Neural progenitor cell (in vitro differentiated cells): ENCODE results near the gene NNMT. TPM values are rescaled to one million over a fixed set of nuclear protein-coding genes. Genes with fewer than 3 reads are reported as not detected.

Experiments used
- DNase-seq: peaks from one replicate; pipeline ENCODE4 v3.0.0-alpha.2; 2016; ENCODE audit warnings: low spot score
- H2AFZ ChIP-seq: fragments of 200-600 bp; sonication (generic); replicated peaks from 2 replicates; pipeline ENCODE4 v1.6.1; 2016; ENCODE audit warnings: antibody characterized with exemption
- H3F3A ChIP-seq: fragments of 200-600 bp; sonication (generic); 2 replicates; pipeline ENCODE4 v1.6.1; 2016; ENCODE audit warnings: antibody characterized with exemption, low read depth
- H3K27ac ChIP-seq: fragments of 200-600 bp; sonication (generic); 2 replicates; pipeline ENCODE4 v1.5.1; 2016; ENCODE audit warnings: mild to moderate bottlenecking
- H3K27me3 ChIP-seq: fragments of 200-600 bp; sonication (generic); 2 replicates; pipeline ENCODE4 v1.6.1; 2016; ENCODE audit warnings: mild to moderate bottlenecking, moderate library complexity
- H3K36me3 ChIP-seq: fragments of 200-600 bp; sonication (generic); 2 replicates; pipeline ENCODE4 v1.5.1; 2016
- H3K4me1 ChIP-seq: fragments of 200-600 bp; sonication (generic); 2 replicates; pipeline ENCODE4 v1.6.1; 2016; ENCODE audit warnings: mixed run types
- H3K4me2 ChIP-seq: fragments of 200-600 bp; sonication (generic); 2 replicates; pipeline ENCODE4 v1.6.1; 2016
- H3K4me3 ChIP-seq: fragments of 200-600 bp; sonication (generic); 2 replicates; pipeline ENCODE4 v1.5.1; 2016
- H3K79me2 ChIP-seq: fragments of 200-600 bp; sonication (generic); 2 replicates; pipeline ENCODE4 v1.6.1; 2016; ENCODE audit warnings: low read depth
- H3K9ac ChIP-seq: fragments of 200-600 bp; sonication (generic); 2 replicates; pipeline ENCODE4 v1.6.1; 2016
- H3K9me3 ChIP-seq: fragments of 200-600 bp; sonication (generic); 2 replicates; pipeline ENCODE4 v1.5.1; 2016; ENCODE audit warnings: low read depth
- H4K20me1 ChIP-seq: fragments of 200-600 bp; sonication (generic); 2 replicates; pipeline ENCODE4 v1.6.1; 2016; ENCODE audit warnings: low read depth
- H3K27ac Mint-ChIP-seq: 3 replicates; pipeline ENCODE4 v1.8.0; 2021; ENCODE audit warnings: mixed read lengths
- H3K27me3 Mint-ChIP-seq: 2 replicates; pipeline ENCODE4 v1.8.0; 2022; ENCODE audit warnings: low read depth, mild to moderate bottlenecking, inconsistent platforms, moderate library complexity, mixed read lengths; ENCODE audit not compliant: insufficient read depth
- H3K36me3 Mint-ChIP-seq: 3 replicates; pipeline ENCODE4 v1.8.0; 2021; ENCODE audit warnings: mixed read lengths
- H3K4me1 Mint-ChIP-seq: 3 replicates; pipeline ENCODE4 v1.8.0; 2021; ENCODE audit warnings: mixed read lengths
- H3K4me3 Mint-ChIP-seq: 3 replicates; pipeline ENCODE4 v1.8.0; 2021; ENCODE audit warnings: mild to moderate bottlenecking, moderate library complexity, mixed read lengths
- H3K9me3 Mint-ChIP-seq: 3 replicates; pipeline ENCODE4 v1.8.0; 2020; ENCODE audit warnings: mixed read lengths
- CTCF ChIP-seq: fragments of 200-600 bp; sonication (generic); IDR thresholded peaks from 2 replicates; pipeline ENCODE4 v1.5.1; 2017; ENCODE audit warnings: antibody characterized with exemption, mild to moderate bottlenecking
- EZH2 ChIP-seq: fragments of 200-600 bp; sonication (generic); IDR thresholded peaks from 2 replicates; pipeline ENCODE4 v1.6.1; 2017; ENCODE audit warnings: antibody characterized with exemption, mild to moderate bottlenecking, moderate library complexity
- EZH2phosphoT487 ChIP-seq: fragments of 200-600 bp; sonication (generic); IDR thresholded peaks from 2 replicates; pipeline ENCODE4 v1.6.1; 2017; ENCODE audit warnings: antibody characterized with exemption
- total RNA-seq: library from RNA; depleted of rRNA; stranded (reverse); fragments of >200 nt; gene quantifications from 2 replicates; pipeline ENCODE4 v1.2.3, GENCODE V29; 2015; ENCODE audit warnings: low replicate concordance

Gene NNMT
- total RNA-seq, 1 donor from 2014 or later = not detected

- no peaks in the 10 kb centered on the region for H3K79me2 ChIP-seq
- no peaks in the 10 kb centered on the region for H3K36me3 Mint-ChIP-seq
- H3K4me1 ChIP-seq = peaks cover 4% of the 10 kb centered on the region
- peaks cover 6% of the 10 kb centered on the region for H3K9me3 Mint-ChIP-seq
- H3K9ac ChIP-seq = no peak overlapping the region
- no peak for DNase-seq
- H3K4me3 ChIP-seq = no peak overlapping the region
- peaks cover 4% of the 10 kb centered on the region for H3K27me3 Mint-ChIP-seq
- no peak overlapping the region for H3K27ac Mint-ChIP-seq
- no peaks in the 10 kb centered on the region for H3K9me3 ChIP-seq
- no peaks in the 10 kb centered on the region for H4K20me1 ChIP-seq
- no peaks in the 10 kb centered on the region for H3K4me1 Mint-ChIP-seq
- H3K27me3 ChIP-seq = no peaks in the 10 kb centered on the region
- H3K36me3 ChIP-seq = no peaks in the 10 kb centered on the region
- H3F3A ChIP-seq = no peaks in the 10 kb centered on the region
- no peak overlapping the region for H3K27ac ChIP-seq
- no peak overlapping the region for H2AFZ ChIP-seq
- no peak overlapping the region for H3K4me3 Mint-ChIP-seq
- TF ChIP-seq EZH2 (no peak), CTCF (no peak), EZH2phosphoT487 (no peak)
- no peak overlapping the region for H3K4me2 ChIP-seq
Measured at GRCh38 chr11:114308689-114309089, 12.5 kb downstream of the NNMT start.

- Histone ChIP-seq H3K4me2 (no peak overlapping the region), H3K4me1 (no peaks in the 10 kb centered on the region), H3K79me2 (no peaks in the 10 kb centered on the region), H3K9me3 (no peaks in the 10 kb centered on the region), H3F3A (no peaks in the 10 kb centered on the region), H3K27ac (no peak overlapping the region), H3K9ac (no peak overlapping the region), H3K36me3 (no peaks in the 10 kb centered on the region), H3K4me3 (no peak overlapping the region), H4K20me1 (no peaks in the 10 kb centered on the region), H3K27me3 (no peaks in the 10 kb centered on the region), H2AFZ (no peak overlapping the region)
- Mint-ChIP-seq H3K9me3 (peaks cover 6% of the 10 kb centered on the region), H3K4me3 (no peak overlapping the region), H3K27ac (no peak overlapping the region), H3K36me3 (no peaks in the 10 kb centered on the region), H3K4me1 (no peaks in the 10 kb centered on the region), H3K27me3 (peaks cover 4% of the 10 kb centered on the region)
- TF ChIP-seq EZH2 = no peak
- no peak for TF ChIP-seq CTCF
- no peak for TF ChIP-seq EZH2phosphoT487
- DNase-seq = no peak
Measured at GRCh38 chr11:114309517-114309916, 13.3 kb downstream of the NNMT start.

- H3K36me3 Mint-ChIP-seq = no peaks in the 10 kb centered on the region
- Histone ChIP-seq H3K4me2 (no peak overlapping the region), H4K20me1 (no peaks in the 10 kb centered on the region), H3K9me3 (no peaks in the 10 kb centered on the region), H3F3A (no peaks in the 10 kb centered on the region), H3K27ac (no peak overlapping the region), H3K4me1 (no peaks in the 10 kb centered on the region), H3K4me3 (no peak overlapping the region), H3K9ac (no peak overlapping the region), H3K27me3 (no peaks in the 10 kb centered on the region), H2AFZ (no peak overlapping the region), H3K36me3 (no peaks in the 10 kb centered on the region), H3K79me2 (no peaks in the 10 kb centered on the region)
- TF ChIP-seq CTCF (no peak), EZH2 (no peak), EZH2phosphoT487 (no peak)
- H3K9me3 Mint-ChIP-seq = peaks cover 6% of the 10 kb centered on the region
- no peak overlapping the region for H3K4me3 Mint-ChIP-seq
- no peaks in the 10 kb centered on the region for H3K4me1 Mint-ChIP-seq
- no peak overlapping the region for H3K27ac Mint-ChIP-seq
- H3K27me3 Mint-ChIP-seq = peaks cover 4% of the 10 kb centered on the region
- no peak for DNase-seq
Measured at GRCh38 chr11:114310095-114310494, 13.9 kb downstream of the NNMT start.
